Fibroblast of pulmonary artery (primary cell): ENCODE data around the gene CFHR3.
A peak's percentile ranks its signal among the peaks of the same experiment; 100 is the strongest.
"Not testable (repeated sequence)": the region's sequence is repeated elsewhere in the genome, so short reads cannot be mapped to it uniquely, and the experiment has no call there.

ENCODE experiments used
- DNase-seq: peaks from one replicate; pipeline ENCODE4 v3.0.0-alpha.2; 2010; ENCODE audit warnings: low read depth
- H3K4me3 ChIP-seq: replicated peaks from 2 replicates; pipeline ENCODE4 v1.5.1; 2011; ENCODE audit warnings: low read depth, mild to moderate bottlenecking, control low read depth, low read length, moderate library complexity
- CTCF ChIP-seq: IDR thresholded peaks from 2 replicates; pipeline ENCODE4 v1.5.1; 2011; ENCODE audit warnings: mild to moderate bottlenecking, control low read depth, low read length, inconsistent platforms; ENCODE audit errors: missing control alignments

The CFHR3 gene

GRCh38 chr1:196774603-196775002 lies at the start of gene CFHR3:
TSS of gene CFHR3 (plus strand) at chr1:196774840. CDS start at chr1:196774887, 47 bp downstream.
- DNase-seq: no peak
- no peak for TF ChIP-seq CTCF
- H3K4me3 ChIP-seq: no peak within 1 kb of the TSS

GRCh38 chr1:196732526-196732925 lies 42.1 kb upstream of the CFHR3 start:
- no peak overlapping the region for H3K4me3 ChIP-seq
- no peak for DNase-seq
- TF ChIP-seq CTCF: peak; percentile 20

- TF ChIP-seq CTCF: no peak
- no peak for DNase-seq
- H3K4me3 ChIP-seq: no peak overlapping the region
These were observed 41.3 kb upstream of the CFHR3 start for GRCh38 chr1:196733091-196733970.

GRCh38 chr1:196734006-196734405 lies 40.6 kb upstream of the CFHR3 start:
- H3K4me3 ChIP-seq: no peak overlapping the region
- no peak for DNase-seq
- TF ChIP-seq CTCF: no peak

- H3K4me3 ChIP-seq: no peak overlapping the region
- no peak for DNase-seq
- no peak for TF ChIP-seq CTCF
These were observed 40.2 kb upstream of the CFHR3 start for GRCh38 chr1:196734460-196734859.

GRCh38 chr1:196738730-196739129 lies 35.9 kb upstream of the CFHR3 start:
- no peak for DNase-seq
- no peak for TF ChIP-seq CTCF
- H3K4me3 ChIP-seq: no peak overlapping the region

GRCh38 chr1:196743244-196743643 lies 31.4 kb upstream of the CFHR3 start:
- DNase-seq, H3K4me3 ChIP-seq: not testable (repeated sequence)
- peak; percentile 21 for TF ChIP-seq CTCF

GRCh38 chr1:196765019-196765740 lies 9.5 kb upstream of the CFHR3 start:
- not testable (repeated sequence) for H3K4me3 ChIP-seq, DNase-seq

- DNase-seq, H3K4me3 ChIP-seq: not testable (repeated sequence)
These were observed 4.8 kb upstream of the CFHR3 start for GRCh38 chr1:196769823-196770222.
